Naive thymus-derived CD8-positive, alpha-beta T cell (primary cell): ENCODE results near the gene USF3. TPM values are rescaled to one million over a fixed set of nuclear protein-coding genes. Genes with fewer than 3 reads are reported as not detected.

ENCODE experiments used
- ATAC-seq, 2 donors: fragments of 150-1000 bp; cut with Tn5 transposase in 1 of 2; sonication (Bioruptor Pico), chemical (Tn5 transposase) in 1 of 2; 1 replicate in 1 of 2; 2 replicates in 1 of 2; pipeline ENCODE4 v1.10.0; 2021; ENCODE audit warnings: mild to moderate bottlenecking in 2 of 2, moderate library complexity in 2 of 2
- POLR2A ChIA-PET: fragments of 350-600 bp; sonication (Branson Sonifier 250); formaldehyde crosslinking; loops from one replicate; lab custom pipeline; 2021; ENCODE audit warnings: antibody characterized with exemption; lab: Charles Lee
- DNase-seq, 10 donors: peaks; one replicate each; pipeline versions ENCODE4 v3.0.0 to v3.0.0-alpha.2; 2020 to 2022
- H3K27ac Mint-ChIP-seq, 10 donors: one replicate each; pipeline ENCODE4 v1.8.0; 2020 to 2022; ENCODE audit warnings: mild to moderate bottlenecking in 10 of 10, mixed read lengths in 10 of 10, moderate library complexity in 4 of 10, inconsistent platforms in 1 of 10
- H3K27me3 Mint-ChIP-seq, 5 donors: one replicate each; pipeline ENCODE4 v1.8.0; 2021 to 2022; ENCODE audit warnings: mixed read lengths in 5 of 5
- H3K36me3 Mint-ChIP-seq, 3 donors: one replicate each; pipeline ENCODE4 v1.8.0; 2020 to 2022; ENCODE audit warnings: mixed read lengths in 3 of 3, mild to moderate bottlenecking in 2 of 3, inconsistent platforms in 1 of 3
- H3K4me1 Mint-ChIP-seq, 4 donors: one replicate each; pipeline ENCODE4 v1.8.0; 2021 to 2022; ENCODE audit warnings: mixed read lengths in 4 of 4
- H3K4me3 Mint-ChIP-seq, 10 donors: one replicate each; pipeline ENCODE4 v1.8.0; 2020 to 2022; ENCODE audit warnings: mild to moderate bottlenecking in 10 of 10, mixed read lengths in 10 of 10, moderate library complexity in 6 of 10, inconsistent platforms in 1 of 10
- H3K9me3 Mint-ChIP-seq, 9 donors: one replicate each; pipeline ENCODE4 v1.8.0; 2020 to 2022; ENCODE audit warnings: mixed read lengths in 9 of 9, mild to moderate bottlenecking in 3 of 9, inconsistent platforms in 1 of 9, moderate library complexity in 1 of 9
- polyA plus RNA-seq, 3 donors: library from polyadenylated mRNA; unstranded; fragments of 300-500 nt; fragmentation: Illumina TruSeq; gene quantifications; one replicate each; pipeline ENCODE4 v1.2.3, GENCODE V29; 2021
- total RNA-seq, 8 experiments: library from RNA in 2 of 8; stranded (reverse) in 2 of 8; gene quantifications; one replicate each; pipeline ENCODE4 v1.2.3 and lab custom pipeline; 2021 to 2026

The USF3 gene
- total and polyA plus RNA-seq, 5 experiments from 2014 or later = 2.4 to 25.2 (median 4.3) TPM

- H3K36me3 Mint-ChIP-seq = peaks cover 0 to 5% (median 3%) of the 10 kb centered on the region in 3 donors
- peak; percentile 80 to 84 for ATAC-seq
- peaks cover 16 to 34% (median 29%) of the 10 kb centered on the region in 4 donors for H3K4me1 Mint-ChIP-seq
Observed at GRCh38 chr3:113696658-113697499, 437 bp upstream of the USF3 start.

DNA sequence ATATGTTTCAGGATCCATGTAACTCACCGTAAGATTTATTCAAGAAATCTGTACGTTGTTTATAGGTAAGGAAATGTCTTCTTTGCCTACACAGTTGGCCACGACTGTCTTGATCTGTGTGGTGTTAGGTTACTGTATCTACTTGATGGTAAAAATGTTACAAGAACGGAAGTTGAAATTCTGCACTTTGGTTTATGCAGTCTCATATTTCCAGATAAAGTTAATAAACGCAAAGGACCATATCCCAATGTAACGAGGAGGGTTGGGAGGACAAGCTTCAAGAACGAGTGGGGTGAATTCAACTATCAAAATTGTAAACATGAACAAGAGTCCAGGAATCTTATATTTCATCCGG is 1.0 kb downstream of the USF3 start:
- ATAC-seq (no peak), DNase-seq (peak in 2 of 10 donors; percentile 25 to 35)
- Mint-ChIP-seq H3K9me3 (no peaks in the 10 kb centered on the region), H3K4me3 (peak overlapping the region in 9 of 10 donors; percentile 98 to 100 (median 100)), H3K36me3 (peaks cover 0 to 5% (median 3%) of the 10 kb centered on the region in 3 donors), H3K27ac (peak overlapping the region; percentile 92 to 100 (median 99)), H3K27me3 (no peaks in the 10 kb centered on the region), H3K4me1 (peaks cover 16 to 34% (median 29%) of the 10 kb centered on the region in 4 donors)
- POLR2A ChIA-PET = interaction anchor here (0.8 to 7.8 kb wide), 11 partner anchors 18 to 1451 kb away, joined by 3 to 82 read pairs (median 4); partner anchors contain the start of genes ATP6V1A, NAA50, SPICE1 and ZBTB20

More at GRCh38 chr3:113696658-113697499, 437 bp upstream of the USF3 start:
- Mint-ChIP-seq H3K27ac (no peak overlapping the region), H3K27me3 (no peaks in the 10 kb centered on the region), H3K4me3 (no peak overlapping the region), H3K9me3 (no peaks in the 10 kb centered on the region)
- DNase-seq = peak; percentile 94 to 100 (median 99)
- POLR2A ChIA-PET = interaction anchor here (0.6 to 7.8 kb wide), 13 partner anchors 20 to 1450 kb away, joined by 3 to 82 read pairs (median 4); partner anchors contain the start of genes ATP6V1A, NAA50, SPICE1 and ZBTB20

- H3K27me3 Mint-ChIP-seq = no peaks in the 10 kb centered on the region
- ATAC-seq (no peak), DNase-seq (no peak)
- H3K36me3 Mint-ChIP-seq = peaks cover 8 to 20% (median 18%) of the 10 kb centered on the region in 3 donors
- H3K9me3 Mint-ChIP-seq = peaks cover 0 to 7% (median 0%) of the 10 kb centered on the region in 9 donors
- no peak overlapping the region for H3K27ac Mint-ChIP-seq
- POLR2A ChIA-PET = no interaction called here
- H3K4me3 Mint-ChIP-seq = no peak overlapping the region
- H3K4me1 Mint-ChIP-seq = peaks cover 15 to 41% (median 36%) of the 10 kb centered on the region in 4 donors
Observed at GRCh38 chr3:113690482-113690881, 6.0 kb downstream of the USF3 start.

- peaks cover 14 to 29% (median 20%) of the 10 kb centered on the region in 3 donors for H3K36me3 Mint-ChIP-seq
- POLR2A ChIA-PET = interaction anchor here (1.7 kb wide), 1 partner anchor 8 kb away, joined by 3 read pairs; no protein-coding TSS in a partner anchor
- H3K9me3 Mint-ChIP-seq = peaks cover 0 to 24% (median 10%) of the 10 kb centered on the region in 9 donors
- H3K4me3 Mint-ChIP-seq = no peak overlapping the region
- no peak for ATAC-seq
- H3K27ac Mint-ChIP-seq = no peak overlapping the region
- no peaks in the 10 kb centered on the region for H3K27me3 Mint-ChIP-seq
- H3K4me1 Mint-ChIP-seq = peaks cover 8 to 29% (median 20%) of the 10 kb centered on the region in 4 donors
- no peak for DNase-seq
Observed at GRCh38 chr3:113685956-113686721, 10.3 kb downstream of the USF3 start.

DNA sequence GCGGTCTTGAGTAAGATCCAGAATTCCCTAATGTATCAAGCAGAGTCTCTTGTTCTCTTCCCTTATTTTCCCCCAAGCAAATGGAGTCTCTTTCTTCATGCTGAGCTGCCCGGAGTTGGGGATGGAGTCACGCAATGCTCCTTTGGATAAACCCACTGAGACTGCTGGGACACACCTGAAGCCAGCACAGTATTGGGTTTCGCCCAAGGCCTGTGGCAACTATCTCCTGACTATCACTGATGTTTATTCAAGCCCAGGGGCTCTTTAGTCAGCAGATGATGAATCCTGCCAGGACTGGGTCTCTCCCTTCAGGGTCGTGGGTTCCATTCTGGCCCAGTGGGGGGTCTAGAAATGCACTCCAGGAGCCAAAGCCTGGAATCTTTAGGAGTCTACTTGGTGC is 11.3 kb downstream of the USF3 start:
- POLR2A ChIA-PET = interaction anchor here (1.7 kb wide), 1 partner anchor 9 kb away, joined by 3 read pairs; no protein-coding TSS in a partner anchor
- Mint-ChIP-seq H3K27me3 (no peaks in the 10 kb centered on the region), H3K4me3 (no peak overlapping the region), H3K9me3 (peaks cover 0 to 24% (median 10%) of the 10 kb centered on the region in 9 donors), H3K36me3 (peaks cover 14 to 29% (median 22%) of the 10 kb centered on the region in 3 donors), H3K27ac (no peak overlapping the region), H3K4me1 (peaks cover 8 to 30% (median 20%) of the 10 kb centered on the region in 4 donors)
- no peak for DNase-seq
- no peak for ATAC-seq

- H3K4me1 Mint-ChIP-seq = peaks cover 8 to 35% (median 20%) of the 10 kb centered on the region in 4 donors
- H3K4me3 Mint-ChIP-seq = no peak overlapping the region
- no peak overlapping the region for H3K27ac Mint-ChIP-seq
- POLR2A ChIA-PET = interaction anchor here (1.7 kb wide), 1 partner anchor 10 kb away, joined by 3 read pairs; no protein-coding TSS in a partner anchor
- ATAC-seq (no peak), DNase-seq (no peak)
- H3K27me3 Mint-ChIP-seq = no peaks in the 10 kb centered on the region
- peaks cover 0 to 24% (median 10%) of the 10 kb centered on the region in 9 donors for H3K9me3 Mint-ChIP-seq
- H3K36me3 Mint-ChIP-seq = peaks cover 14 to 28% (median 24%) of the 10 kb centered on the region in 3 donors
Observed at GRCh38 chr3:113684271-113684819, 12.1 kb downstream of the USF3 start.

GRCh38 chr3:113678773-113679172 is 17.7 kb downstream of the USF3 start:
- no peak overlapping the region for H3K4me3 Mint-ChIP-seq
- no peak for ATAC-seq
- H3K27me3 Mint-ChIP-seq = no peaks in the 10 kb centered on the region
- H3K9me3 Mint-ChIP-seq = peaks cover 0 to 2% (median 0%) of the 10 kb centered on the region in 9 donors
- H3K27ac Mint-ChIP-seq = peak overlapping the region in 3 of 10 donors; percentile 22 to 87 (median 67)
- POLR2A ChIA-PET = no interaction called here
- peaks cover 4 to 32% (median 18%) of the 10 kb centered on the region in 4 donors for H3K4me1 Mint-ChIP-seq
- H3K36me3 Mint-ChIP-seq = peaks cover 8 to 43% (median 18%) of the 10 kb centered on the region in 3 donors
- DNase-seq = no peak

DNA sequence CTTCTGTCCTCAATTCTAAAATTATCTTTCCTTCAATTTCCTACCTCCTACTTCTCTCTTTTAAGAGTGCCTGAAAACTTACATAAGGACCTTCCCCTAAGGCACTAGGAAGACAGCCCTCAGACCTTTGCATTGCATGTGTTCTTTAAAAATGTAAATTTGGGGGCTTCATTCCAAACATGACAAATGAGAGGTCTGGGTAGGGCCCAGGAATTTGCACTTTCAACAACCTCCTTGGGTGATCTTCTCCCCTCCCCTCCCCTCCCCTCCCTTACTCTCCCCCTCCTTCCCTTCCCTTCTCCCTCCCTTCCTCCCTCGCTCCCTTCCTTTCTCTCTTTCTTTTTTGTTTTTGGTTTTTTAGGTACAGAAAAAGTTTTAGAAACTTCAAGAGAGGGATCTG is 18.7 kb downstream of the USF3 start:
- no peak for ATAC-seq
- no peaks in the 10 kb centered on the region for H3K9me3 Mint-ChIP-seq
- peaks cover 4 to 30% (median 18%) of the 10 kb centered on the region in 4 donors for H3K4me1 Mint-ChIP-seq
- peak overlapping the region in 2 of 10 donors; percentile 11 to 56 for H3K27ac Mint-ChIP-seq
- POLR2A ChIA-PET = interaction anchor here (1.6 kb wide), 1 partner anchor 18 kb away, joined by 3 read pairs; the partner anchor contains the start of gene USF3
- no peaks in the 10 kb centered on the region for H3K27me3 Mint-ChIP-seq
- no peak overlapping the region for H3K4me3 Mint-ChIP-seq
- DNase-seq = no peak
- peaks cover 8 to 51% (median 21%) of the 10 kb centered on the region in 3 donors for H3K36me3 Mint-ChIP-seq

- Mint-ChIP-seq H3K27ac (peak overlapping the region in 4 of 10 donors; percentile 18 to 80 (median 23)), H3K36me3 (peaks cover 8 to 66% (median 23%) of the 10 kb centered on the region in 3 donors), H3K4me1 (peaks cover 4 to 29% (median 17%) of the 10 kb centered on the region in 4 donors), H3K27me3 (no peaks in the 10 kb centered on the region), H3K9me3 (no peaks in the 10 kb centered on the region), H3K4me3 (no peak overlapping the region)
- no peak for ATAC-seq
- no peak for DNase-seq
- POLR2A ChIA-PET = interaction anchor here (1.6 kb wide), 1 partner anchor 20 kb away, joined by 3 read pairs; the partner anchor contains the start of gene USF3
Observed at GRCh38 chr3:113676261-113676660, 20.2 kb downstream of the USF3 start.

- peaks cover 12 to 80% (median 19%) of the 10 kb centered on the region in 3 donors for H3K36me3 Mint-ChIP-seq
- no peaks in the 10 kb centered on the region for H3K27me3 Mint-ChIP-seq
- no peak overlapping the region for H3K27ac Mint-ChIP-seq
- no peak for DNase-seq
- H3K9me3 Mint-ChIP-seq = no peaks in the 10 kb centered on the region
- peaks cover 3 to 32% (median 22%) of the 10 kb centered on the region in 4 donors for H3K4me1 Mint-ChIP-seq
- POLR2A ChIA-PET = no interaction called here
- no peak for ATAC-seq
- H3K4me3 Mint-ChIP-seq = no peak overlapping the region
Observed at GRCh38 chr3:113673593-113673992, 22.8 kb downstream of the USF3 start.

- Mint-ChIP-seq H3K27ac (peak overlapping the region in 6 of 10 donors; percentile 56 to 81 (median 68)), H3K36me3 (peaks cover 11 to 73% (median 21%) of the 10 kb centered on the region in 3 donors), H3K4me3 (peak overlapping the region in 2 of 10 donors; percentile 8 to 35), H3K27me3 (no peaks in the 10 kb centered on the region), H3K9me3 (no peaks in the 10 kb centered on the region), H3K4me1 (peaks cover 9 to 35% (median 28%) of the 10 kb centered on the region in 4 donors)
- ATAC-seq (no peak), DNase-seq (no peak)
- POLR2A ChIA-PET = interaction anchor here (1.5 kb wide), 1 partner anchor 28 kb away, joined by 3 read pairs; no protein-coding TSS in a partner anchor
Observed at GRCh38 chr3:113668015-113668414, 28.4 kb downstream of the USF3 start.
